Activated T-cell treated with anti-CD3 and anti-CD28 coated beads for 48 hours (primary cell): ENCODE results near the gene OSCP1.

ENCODE experiments used
- DNase-seq: peaks from one replicate; pipeline ENCODE4 v3.0.0-alpha.2; 2020; ENCODE audit warnings: low read depth

OSCP1 gene

GRCh38 chr1:36446746-36447145, 3.5 kb downstream of the OSCP1 start:
- no peak for DNase-seq

GRCh38 chr1:36446271-36446670, 4.0 kb downstream of the OSCP1 start:
- DNase-seq: no peak

- DNase-seq: no peak
Observed at GRCh38 chr1:36443297-36443696, 7.0 kb downstream of the OSCP1 start.

GRCh38 chr1:36442337-36442736, 7.9 kb downstream of the OSCP1 start:
- no peak for DNase-seq

- no peak for DNase-seq
Observed at GRCh38 chr1:36440646-36441045, 9.6 kb downstream of the OSCP1 start.

- DNase-seq: no peak
Observed at GRCh38 chr1:36440044-36440443, 10.2 kb downstream of the OSCP1 start.

GRCh38 chr1:36438715-36439114, 11.5 kb downstream of the OSCP1 start:
- DNase-seq: no peak

- DNase-seq: no peak
Observed at GRCh38 chr1:36436821-36437220, 13.4 kb downstream of the OSCP1 start.

GRCh38 chr1:36433102-36433501, 17.1 kb downstream of the OSCP1 start:
- DNase-seq: no peak

GRCh38 chr1:36432616-36433015, 17.6 kb downstream of the OSCP1 start:
- DNase-seq: no peak

- no peak for DNase-seq
Observed at GRCh38 chr1:36425791-36426190, 24.5 kb downstream of the OSCP1 start.

- DNase-seq: no peak
Observed at GRCh38 chr1:36421649-36422048, 28.6 kb downstream of the OSCP1 start.

- DNase-seq: peak; percentile 86
Observed at GRCh38 chr1:36420836-36421317, 29.4 kb downstream of the OSCP1 start.

GRCh38 chr1:36420409-36420808, 29.8 kb downstream of the OSCP1 start:
- no peak for DNase-seq

GRCh38 chr1:36419569-36419968, 30.7 kb downstream of the OSCP1 start:
- DNase-seq: no peak

GRCh38 chr1:36419140-36419539, 31.1 kb downstream of the OSCP1 start:
- no peak for DNase-seq

GRCh38 chr1:36417931-36418330, 32.3 kb downstream of the OSCP1 start:
- no peak for DNase-seq

GRCh38 chr1:36415661-36416326, 34.5 kb downstream of the OSCP1 start:
- no peak for DNase-seq

GRCh38 chr1:36414384-36414783, 35.9 kb downstream of the OSCP1 start:
- no peak for DNase-seq

GRCh38 chr1:36411674-36412648, 38.3 kb downstream of the OSCP1 start:
- peak; percentile 30 for DNase-seq

GRCh38 chr1:36408479-36408878, 41.8 kb downstream of the OSCP1 start:
- no peak for DNase-seq

GRCh38 chr1:36406440-36406839, 43.8 kb downstream of the OSCP1 start:
- DNase-seq: no peak

GRCh38 chr1:36402504-36402890, 47.8 kb downstream of the OSCP1 start:
- no peak for DNase-seq
